ENCODE results near the gene DDX21. TPM values are rescaled to one million over a fixed set of nuclear protein-coding genes. Genes with fewer than 3 reads are reported as not detected.

Gene DDX21
- total and polyA plus RNA-seq, 9 of the 15 experiments (the other 6 are each of a cell fraction or from before 2014, with no cell fraction given): 143 to 365 (median 281) TPM

DNA sequence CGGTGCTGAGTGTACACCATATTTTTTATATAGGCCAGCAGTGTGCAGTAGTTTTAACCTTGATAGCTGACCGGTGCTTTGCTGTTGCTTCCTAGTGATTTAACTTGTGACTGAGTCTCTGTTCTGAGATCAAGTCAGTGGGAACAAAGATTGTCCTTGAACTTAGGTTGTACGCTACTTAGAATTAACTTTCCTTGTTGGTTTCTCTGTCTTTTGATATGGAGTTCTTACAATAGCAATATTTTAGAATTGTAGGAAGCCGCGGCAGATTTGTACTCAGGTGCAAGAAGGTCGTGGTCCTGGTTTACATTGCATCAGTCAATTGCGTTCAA is 1.3 kb downstream of the DDX21 start (continued):
- no peak for TF ChIP-seq NR4A1 (CRISPR knock-in tag; IDR thresholded peaks at IDR 0.05)
- 0 out of 2 replicates have a peak, but pooled peaks have one; percentile 14 for TF ChIP-seq NR4A1 (tag; IDR thresholded peaks at IDR 0.05)
- TF ChIP-seq AFF4 (CRISPR knock-in tag; IDR thresholded peaks at IDR 0.05): 0 out of 2 replicates have a peak, but pooled peaks have one; percentile 14

- Histone ChIP-seq H3K79me2 (ENCODE audit: control insufficient read depth, insufficient read depth, low read length) (peaks cover 83% of the 10 kb centered on the region), H3K4me1 (replicated peaks in 1 of 2; ENCODE audit: control insufficient read depth in 2 of 2, insufficient read depth in 2 of 2, low read length in 2 of 2) (peaks cover 22% of the 10 kb centered on the region in 2 experiments; a peak in 4 of 5 replicates), H3K36me3 (ENCODE audit: control insufficient read depth, insufficient read depth, low read length) (peaks cover 56% of the 10 kb centered on the region), H3K27ac (ENCODE audit: extremely low read depth, low read depth, low read length) (peak overlapping the region; percentile 95), H2AFZ (ENCODE audit: low read depth, low read length) (no peak overlapping the region), H3K4me2 (ENCODE audit: insufficient read depth, low read length) (peak overlapping the region; percentile 97), H3K9me1 (ENCODE audit: control insufficient read depth, insufficient read depth, low read length) (no peaks in the 10 kb centered on the region), H3K9me3 (replicated peaks; ENCODE audit: control insufficient read depth, insufficient read depth, low read depth, low read length) (no peaks in the 10 kb centered on the region), H4K20me1 (replicated peaks; ENCODE audit: control insufficient read depth, insufficient read depth, low read length) (peaks cover 28% of the 10 kb centered on the region; the same call in 1 of the 2 replicates), H3K9ac (ENCODE audit: insufficient read depth in 1 of 2, low read depth in 2 of 2, low read length in 2 of 2) (peak overlapping the region; percentile 85 to 99), H3K4me3 (peak overlapping the region; percentile 93), H3K27me3 (ENCODE audit: control insufficient read depth in 2 of 2, insufficient read depth in 2 of 2, low read length in 2 of 2) (no peaks in the 10 kb centered on the region)
- CTCF ChIA-PET (ENCODE audit: low intra/inter-chr PET ratio): no interaction called here
- no TSS peak for BruUV-seq (replicated peaks)
- in situ Hi-C loops (cut with MboI): no loop called here
- 0% methylated on average over 3 of the region's 3 CpGs for WGBS (ENCODE audit: insufficient coverage, low coverage, missing lambda C conversion rate)
- ATAC-seq (no peak), FAIRE-seq (no peak), DNase-seq (ENCODE audit: extremely low read depth in 1 of 4, low spot score in 3 of 4) (peak in 1 of 4 experiments; percentile 36)
- POLR2A ChIA-PET: interaction anchor here (0.7 to 8.6 kb wide), 10 partner anchors 9 to 153 kb away, joined by 3 to 99 read pairs (median 8); no protein-coding TSS in a partner anchor
- intact Hi-C loops (cut with micrococcal nuclease): loop anchor here (2.0 kb wide), 1 partner anchor 131 kb away; the partner anchor contains the start of gene SRGN
- TF ChIP-seq HMGXB4 (CRISPR knock-in tag; IDR thresholded peaks at IDR 0.05): 0 out of 2 replicates have a peak, but pooled peaks have one; percentile 11
These were observed 1.7 kb downstream of the DDX21 start for GRCh38 chr10:68957654-68958053.

Measured in K562 (cell line).